ENCODE results near the gene PAX8. TPM values are rescaled to one million over a fixed set of nuclear protein-coding genes. Genes with fewer than 3 reads are reported as not detected.

The PAX8 gene
- total and polyA plus RNA-seq, 2 of the 13 experiments (the other 11 are each of a cell fraction or from before 2014, with no cell fraction given) = 1.5 to 8.8 TPM

GRCh38 chr2:113198790-113199612, 79.7 kb downstream of the PAX8 start (continued):
- TF ChIP-seq, protein P1, sequence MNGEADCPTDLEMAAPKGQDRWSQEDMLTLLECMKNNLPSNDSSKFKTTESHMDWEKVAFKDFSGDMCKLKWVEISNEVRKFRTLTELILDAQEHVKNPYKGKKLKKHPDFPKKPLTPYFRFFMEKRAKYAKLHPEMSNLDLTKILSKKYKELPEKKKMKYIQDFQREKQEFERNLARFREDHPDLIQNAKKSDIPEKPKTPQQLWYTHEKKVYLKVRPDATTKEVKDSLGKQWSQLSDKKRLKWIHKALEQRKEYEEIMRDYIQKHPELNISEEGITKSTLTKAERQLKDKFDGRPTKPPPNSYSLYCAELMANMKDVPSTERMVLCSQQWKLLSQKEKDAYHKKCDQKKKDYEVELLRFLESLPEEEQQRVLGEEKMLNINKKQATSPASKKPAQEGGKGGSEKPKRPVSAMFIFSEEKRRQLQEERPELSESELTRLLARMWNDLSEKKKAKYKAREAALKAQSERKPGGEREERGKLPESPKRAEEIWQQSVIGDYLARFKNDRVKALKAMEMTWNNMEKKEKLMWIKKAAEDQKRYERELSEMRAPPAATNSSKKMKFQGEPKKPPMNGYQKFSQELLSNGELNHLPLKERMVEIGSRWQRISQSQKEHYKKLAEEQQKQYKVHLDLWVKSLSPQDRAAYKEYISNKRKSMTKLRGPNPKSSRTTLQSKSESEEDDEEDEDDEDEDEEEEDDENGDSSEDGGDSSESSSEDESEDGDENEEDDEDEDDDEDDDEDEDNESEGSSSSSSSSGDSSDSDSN (CRISPR knock-in tag; IDR thresholded peaks at IDR 0.05) = peak; percentile 97
- peak; percentile 97 for TF ChIP-seq PATZ1 (CRISPR knock-in tag; IDR thresholded peaks at IDR 0.05)
- TF ChIP-seq ZMYM4 (CRISPR knock-in tag; IDR thresholded peaks at IDR 0.05) = peak; percentile 90; the same call in 1 of the 2 replicates
- TF ChIP-seq NCOA2 (CRISPR knock-in tag; IDR thresholded peaks at IDR 0.05) = no peak
- peak; percentile 52; the same call in 1 of the 2 replicates for TF ChIP-seq SMC3 (IDR thresholded peaks at IDR 0.05; ENCODE audit: low read length)
- TF ChIP-seq, protein P2, sequence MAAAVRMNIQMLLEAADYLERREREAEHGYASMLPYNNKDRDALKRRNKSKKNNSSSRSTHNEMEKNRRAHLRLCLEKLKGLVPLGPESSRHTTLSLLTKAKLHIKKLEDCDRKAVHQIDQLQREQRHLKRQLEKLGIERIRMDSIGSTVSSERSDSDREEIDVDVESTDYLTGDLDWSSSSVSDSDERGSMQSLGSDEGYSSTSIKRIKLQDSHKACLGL (CRISPR knock-in tag; IDR thresholded peaks at IDR 0.05) = peak; percentile 94
- no peak for TF ChIP-seq ZNF646 (CRISPR knock-in tag; IDR thresholded peaks at IDR 0.05)
- no peak; the same call in 1 of the 2 replicates for TF ChIP-seq RFXANK (CRISPR knock-in tag; IDR thresholded peaks at IDR 0.05)
- no peak; the same call in 1 of the 2 replicates for TF ChIP-seq ZNF431 (CRISPR knock-in tag; IDR thresholded peaks at IDR 0.05; ENCODE audit: borderline replicate concordance, low read depth)
- TF ChIP-seq SCMH1 (CRISPR knock-in tag; IDR thresholded peaks at IDR 0.05; ENCODE audit: borderline replicate concordance) = no peak
- TF ChIP-seq, protein P3, sequence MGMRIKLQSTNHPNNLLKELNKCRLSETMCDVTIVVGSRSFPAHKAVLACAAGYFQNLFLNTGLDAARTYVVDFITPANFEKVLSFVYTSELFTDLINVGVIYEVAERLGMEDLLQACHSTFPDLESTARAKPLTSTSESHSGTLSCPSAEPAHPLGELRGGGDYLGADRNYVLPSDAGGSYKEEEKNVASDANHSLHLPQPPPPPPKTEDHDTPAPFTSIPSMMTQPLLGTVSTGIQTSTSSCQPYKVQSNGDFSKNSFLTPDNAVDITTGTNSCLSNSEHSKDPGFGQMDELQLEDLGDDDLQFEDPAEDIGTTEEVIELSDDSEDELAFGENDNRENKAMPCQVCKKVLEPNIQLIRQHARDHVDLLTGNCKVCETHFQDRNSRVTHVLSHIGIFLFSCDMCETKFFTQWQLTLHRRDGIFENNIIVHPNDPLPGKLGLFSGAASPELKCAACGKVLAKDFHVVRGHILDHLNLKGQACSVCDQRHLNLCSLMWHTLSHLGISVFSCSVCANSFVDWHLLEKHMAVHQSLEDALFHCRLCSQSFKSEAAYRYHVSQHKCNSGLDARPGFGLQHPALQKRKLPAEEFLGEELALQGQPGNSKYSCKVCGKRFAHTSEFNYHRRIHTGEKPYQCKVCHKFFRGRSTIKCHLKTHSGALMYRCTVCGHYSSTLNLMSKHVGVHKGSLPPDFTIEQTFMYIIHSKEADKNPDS (CRISPR knock-in tag; IDR thresholded peaks at IDR 0.05) = peak; percentile 97
- peak; percentile 87 for TF ChIP-seq HOXA3 (CRISPR knock-in tag; IDR thresholded peaks at IDR 0.05)
- TF ChIP-seq CC2D1A (CRISPR knock-in tag; IDR thresholded peaks at IDR 0.05) = no peak
- TF ChIP-seq KAT8 (CRISPR knock-in tag; IDR thresholded peaks at IDR 0.05) = peak; percentile 55
- no peak for TF ChIP-seq TAF15 (IDR thresholded peaks at IDR 0.05; ENCODE audit: low read depth, low read length, poor library complexity, severe bottlenecking)
